ENCODE results near the gene TM9SF4.
A peak's percentile ranks its signal among the peaks of the same experiment; 100 is the strongest.
"Not testable (repeated sequence)": the region's sequence is repeated elsewhere in the genome, so short reads cannot be mapped to it uniquely, and the experiment has no call there.

Gene TM9SF4

GRCh38 chr20:32191873-32192272, 82.4 kb downstream of the TM9SF4 start:
- no peak for DNase-seq

GRCh38 chr20:32192698-32193097, 83.2 kb downstream of the TM9SF4 start:
- no peak for DNase-seq

DNA sequence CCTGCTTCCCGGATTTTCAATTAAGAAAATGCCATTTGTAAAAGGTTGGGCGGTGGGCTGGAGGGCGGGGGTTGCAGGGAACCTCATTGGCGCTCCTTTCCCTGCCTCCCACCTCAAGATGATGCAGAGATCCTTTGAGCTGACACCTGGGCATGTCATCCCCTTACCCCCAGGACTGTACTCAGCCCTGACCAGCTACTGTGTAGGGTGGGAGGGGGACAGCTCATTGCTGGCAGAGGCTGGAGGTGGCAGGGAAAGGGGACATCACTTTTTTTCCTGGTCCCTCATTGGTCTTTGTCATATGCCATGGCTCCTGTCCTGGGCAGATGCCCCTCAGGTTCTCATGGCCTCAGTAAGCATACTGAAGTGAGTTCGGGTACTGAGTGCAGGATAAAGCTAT, 83.8 kb downstream of the TM9SF4 start:
- not testable (repeated sequence) for DNase-seq

- no peak for DNase-seq
Observed at GRCh38 chr20:32193996-32194395, 84.5 kb downstream of the TM9SF4 start.

DNA sequence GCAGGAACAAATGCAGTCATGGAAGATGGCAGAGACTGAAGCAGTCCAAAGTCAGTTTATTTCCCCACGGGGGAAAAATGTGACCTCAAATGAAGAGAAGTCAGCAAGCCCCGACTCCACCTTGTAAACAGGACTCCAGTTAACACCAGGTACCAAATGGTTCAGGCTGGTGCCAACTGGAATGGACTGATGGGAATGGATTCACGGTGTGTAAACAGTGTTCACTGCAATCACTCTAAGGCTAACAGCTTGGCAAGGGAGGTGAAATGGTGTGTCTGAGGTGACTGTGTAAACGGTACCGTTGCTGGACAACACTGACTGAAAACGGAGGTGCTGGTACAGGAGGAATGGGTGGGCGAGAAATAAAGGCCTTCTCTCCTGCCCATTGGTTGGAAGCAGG, 86.1 kb downstream of the TM9SF4 start:
- DNase-seq = no peak

DNA sequence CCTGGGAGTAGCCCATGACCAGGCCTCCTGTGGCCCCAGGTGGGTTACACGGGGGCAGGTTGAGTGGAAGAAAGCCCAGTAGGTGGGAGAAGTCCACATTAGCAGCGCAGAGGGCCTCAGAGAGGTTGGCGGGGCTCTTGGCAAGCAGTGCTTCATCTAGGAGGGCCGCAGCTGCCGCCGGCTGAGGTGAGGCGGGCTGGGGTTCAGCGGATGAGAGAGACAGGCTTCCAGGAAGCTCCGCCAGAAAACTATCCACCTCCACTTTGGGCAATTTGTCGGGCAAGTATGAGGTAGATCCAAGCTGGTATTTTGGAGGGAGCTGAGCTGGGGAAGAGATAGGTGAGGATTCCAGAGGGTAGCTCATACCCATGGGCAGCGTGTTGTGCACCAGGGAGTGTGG, 87.1 kb downstream of the TM9SF4 start:
- DNase-seq = not testable (repeated sequence)

DNA sequence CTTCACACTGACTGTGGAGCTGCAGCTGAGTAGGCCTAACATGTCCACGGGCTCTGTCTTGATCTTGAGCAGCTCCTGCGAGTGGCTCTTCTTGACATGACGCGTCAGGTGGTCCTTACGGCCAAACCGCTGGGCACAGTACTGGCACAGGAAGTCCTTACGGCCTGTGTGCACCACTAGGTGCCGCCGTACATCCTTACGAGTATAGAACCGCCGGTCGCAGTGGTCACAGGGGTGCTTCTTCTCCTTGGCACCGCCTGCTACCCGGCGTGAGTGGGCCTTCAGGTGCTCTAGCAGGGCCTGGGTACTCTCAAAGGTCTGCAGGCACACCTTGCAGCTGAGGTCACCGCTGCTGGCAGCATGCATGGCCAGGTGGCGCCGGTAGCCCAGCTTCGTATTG, 87.6 kb downstream of the TM9SF4 start:
- not testable (repeated sequence) for DNase-seq

GRCh38 chr20:32199006-32199405, 89.5 kb downstream of the TM9SF4 start:
- DNase-seq = no peak

DNA sequence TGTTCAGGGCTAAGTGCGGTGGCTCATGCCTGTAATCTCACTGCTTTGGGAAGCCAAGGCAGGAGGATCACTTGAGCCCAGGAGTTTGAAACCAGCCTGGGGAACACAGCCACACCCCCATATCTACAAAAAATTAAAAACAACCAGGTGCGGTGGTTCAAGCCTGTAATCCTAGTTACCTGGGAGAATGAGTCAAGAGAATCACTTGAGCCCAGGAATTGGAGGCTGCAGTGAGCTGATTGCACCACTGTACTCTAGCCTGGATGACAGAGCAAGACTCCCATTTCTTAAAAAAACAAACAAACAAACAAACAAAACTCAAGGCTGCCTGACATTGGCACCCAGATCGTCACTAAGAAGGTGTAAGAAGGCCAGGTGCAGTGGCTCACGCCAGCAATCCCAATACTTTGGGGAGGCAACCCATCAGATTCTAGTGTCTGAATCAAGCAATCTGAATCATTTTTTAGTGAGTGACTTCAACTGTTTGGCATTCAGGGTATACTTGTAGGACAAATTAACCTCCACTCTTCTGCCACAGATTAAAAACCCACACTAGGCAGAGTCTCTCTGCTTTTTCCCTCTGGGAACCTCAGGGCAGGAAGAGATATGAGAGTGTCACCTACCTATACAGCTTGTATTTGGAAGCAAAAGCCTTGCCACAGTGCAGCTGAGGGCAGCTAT, 91.9 kb downstream of the TM9SF4 start:
- DNase-seq = no peak

- DNase-seq = no peak
Observed at GRCh38 chr20:32201977-32202363, 92.5 kb downstream of the TM9SF4 start.

GRCh38 chr20:32203356-32204204, 94.1 kb downstream of the TM9SF4 start:
- DNase-seq = no peak

DNA sequence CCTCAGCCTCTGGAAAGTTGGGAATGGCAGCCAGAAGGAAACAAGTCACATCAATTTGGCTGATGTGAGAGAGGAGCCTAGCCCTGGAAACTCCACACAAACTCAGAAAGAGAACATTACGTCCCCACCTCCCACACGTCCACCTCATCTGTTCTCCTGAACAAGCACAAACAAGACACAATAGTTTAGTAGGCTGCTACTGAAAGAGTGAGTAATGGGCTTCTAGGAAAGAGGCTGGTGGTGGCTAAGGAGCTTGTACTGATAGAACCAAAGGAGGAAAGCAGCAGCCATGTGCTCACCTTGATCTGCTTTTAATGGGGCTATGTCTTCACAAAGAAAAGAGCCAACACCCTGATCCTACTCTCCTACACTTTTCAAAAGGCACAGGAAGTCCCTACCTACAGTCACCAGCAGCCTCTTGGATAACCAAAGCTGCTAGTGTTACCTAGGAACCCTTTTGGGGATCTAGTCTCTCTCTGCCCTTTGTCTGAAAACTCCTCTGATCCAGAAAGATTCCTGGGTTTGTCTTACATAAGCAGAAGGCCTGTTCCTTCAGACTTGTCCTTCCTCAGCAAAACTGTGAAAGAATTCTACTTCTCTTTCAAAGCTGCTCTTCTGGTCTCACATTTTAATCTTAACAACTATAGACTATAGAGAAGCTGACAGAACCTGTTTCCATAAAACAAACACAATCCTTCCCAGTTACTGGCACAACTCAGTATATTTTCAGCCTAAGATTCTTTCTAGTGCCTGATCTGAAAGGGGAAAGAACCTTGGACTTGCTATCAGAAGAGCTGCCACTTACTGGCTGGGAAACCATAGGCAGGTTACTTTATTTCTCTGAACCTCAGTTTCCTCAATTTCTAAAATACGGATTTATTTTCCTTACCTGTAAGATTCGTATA, 94.9 kb downstream of the TM9SF4 start:
- DNase-seq = no peak

- no peak for DNase-seq
Observed at GRCh38 chr20:32205110-32205842, 95.8 kb downstream of the TM9SF4 start.

DNA sequence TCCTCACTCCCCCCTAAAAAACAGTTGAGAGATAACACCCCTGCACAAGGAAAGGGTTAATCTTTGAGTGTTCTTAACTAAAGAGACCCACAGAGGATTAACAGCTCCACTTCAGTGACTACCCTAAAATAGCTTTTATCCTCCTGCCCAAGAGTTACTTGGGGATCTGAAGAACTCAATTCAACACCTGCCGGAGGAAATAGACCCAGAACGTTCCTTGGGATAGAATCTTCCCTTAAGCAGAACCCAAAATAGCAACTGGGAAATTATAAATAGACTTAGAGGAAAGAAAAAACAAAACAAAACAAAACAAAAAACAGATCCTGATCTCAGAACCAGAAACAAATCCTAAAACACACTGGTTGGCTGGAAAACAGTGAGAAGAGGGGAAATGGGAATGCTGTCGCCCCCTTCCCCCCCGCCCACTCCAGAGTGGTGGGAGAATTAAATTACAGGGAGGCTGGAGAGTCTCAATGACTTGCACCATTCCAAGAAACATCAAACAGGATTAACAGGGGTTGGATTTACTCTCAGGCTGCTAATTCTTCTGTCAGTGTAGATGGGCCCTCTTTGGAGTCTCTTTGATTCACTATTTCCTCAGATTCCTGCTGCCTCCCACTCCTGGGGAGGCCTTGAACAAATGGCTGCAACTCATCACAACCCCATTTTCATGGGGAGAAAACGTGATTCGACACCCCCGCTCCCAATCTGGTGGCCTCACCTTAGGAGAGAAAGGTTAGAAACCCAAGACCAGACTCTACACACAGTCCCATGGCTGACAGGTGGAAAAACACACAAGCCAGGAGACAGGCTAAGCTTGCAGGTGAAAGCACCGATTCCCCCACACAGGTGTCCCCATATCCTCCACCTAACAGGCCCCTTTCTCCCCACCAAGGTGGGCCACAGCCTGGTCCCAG, 96.6 kb downstream of the TM9SF4 start:
- DNase-seq = no peak

GRCh38 chr20:32206760-32207625, 97.5 kb downstream of the TM9SF4 start:
- no peak for DNase-seq

DNA sequence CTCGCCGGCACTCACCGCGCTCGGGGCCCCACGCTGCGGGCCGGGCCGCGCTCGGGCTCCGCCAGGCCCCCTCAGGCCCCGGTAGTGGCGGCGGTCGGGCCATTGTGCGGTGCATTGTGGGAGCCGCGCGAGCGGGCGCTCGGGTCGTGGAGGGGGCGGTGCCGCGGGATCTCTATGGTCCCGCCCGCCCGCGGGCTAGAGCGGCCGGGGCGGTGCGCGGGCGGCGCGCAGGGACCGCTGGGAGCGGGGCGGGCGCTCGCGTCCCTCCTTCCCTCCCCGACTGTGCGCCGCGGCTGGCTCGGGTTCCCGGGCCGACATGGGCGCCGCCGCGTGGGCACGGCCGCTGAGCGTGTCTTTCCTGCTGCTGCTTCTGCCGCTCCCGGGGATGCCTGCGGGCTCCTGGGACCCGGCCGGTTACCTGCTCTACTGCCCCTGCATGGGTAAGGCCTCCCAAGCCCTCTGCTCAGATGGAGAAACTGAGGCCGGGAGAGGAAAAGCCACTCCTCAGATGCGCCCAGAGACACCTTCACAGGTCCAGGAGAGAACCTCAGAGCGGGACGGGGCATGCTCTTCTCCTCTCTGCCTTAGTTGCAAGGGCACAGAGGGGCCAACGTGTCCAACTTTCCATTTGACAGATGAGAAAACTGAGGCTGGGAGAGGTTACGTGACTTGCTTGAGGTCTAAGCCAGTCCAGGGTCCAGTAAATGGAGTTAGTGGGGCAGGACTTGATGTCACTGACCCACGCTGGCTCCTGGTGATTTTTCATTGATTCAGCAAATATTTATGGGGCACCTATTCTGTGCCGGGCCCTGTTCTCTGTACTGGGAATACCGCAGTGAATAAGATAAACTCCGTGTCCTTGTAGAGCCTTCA, 98.3 kb downstream of the TM9SF4 start, which contains the start of the genes PLAGL2 and POFUT1:
Gene PLAGL2 (minus strand): TSS at position 118 of the 873 bp plus-strand sequence. CDS start 5,565 bp downstream, outside the sequence.
Gene POFUT1 (plus strand): TSS at position 255 of the 873 bp plus-strand sequence. CDS start 62 bp downstream, at position 317.
- peak; percentile 71 for DNase-seq

DNA sequence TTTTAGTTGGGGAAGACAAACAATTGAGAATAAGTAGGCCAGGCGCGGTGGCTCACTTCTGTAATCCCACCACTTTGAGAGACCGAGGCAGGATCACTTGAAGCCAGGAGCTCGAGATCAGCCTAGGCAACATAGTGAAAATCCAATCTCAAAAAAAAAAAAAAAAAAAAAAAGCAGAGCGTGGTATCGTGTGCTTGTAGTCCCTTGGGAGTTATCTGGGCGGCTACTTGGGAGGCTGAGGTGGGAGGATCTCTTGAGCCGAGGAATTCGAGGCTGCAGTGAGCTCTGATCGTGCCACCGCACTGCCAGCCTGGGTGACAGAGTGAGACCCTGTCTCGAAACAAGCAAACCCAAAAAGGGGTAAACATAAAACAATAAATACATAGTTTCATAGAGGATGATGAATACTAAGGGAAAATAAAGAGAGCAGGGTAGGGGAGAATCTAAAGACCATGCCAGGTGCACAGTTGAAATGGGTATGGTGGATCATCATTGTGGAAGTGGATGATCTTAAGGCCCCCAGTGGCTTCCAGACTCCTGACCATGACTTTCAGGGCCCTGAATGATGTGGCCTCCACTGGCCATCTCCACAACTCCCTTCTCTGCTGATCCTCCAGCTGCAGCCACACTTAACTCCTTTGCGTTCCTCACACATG, 99.1 kb downstream of the TM9SF4 start:
- no peak for DNase-seq

GRCh38 chr20:32209850-32210605, 100.5 kb downstream of the TM9SF4 start:
- no peak for DNase-seq
